ENCODE measurements around the gene MAPK8IP3.

Gene MAPK8IP3

DNA sequence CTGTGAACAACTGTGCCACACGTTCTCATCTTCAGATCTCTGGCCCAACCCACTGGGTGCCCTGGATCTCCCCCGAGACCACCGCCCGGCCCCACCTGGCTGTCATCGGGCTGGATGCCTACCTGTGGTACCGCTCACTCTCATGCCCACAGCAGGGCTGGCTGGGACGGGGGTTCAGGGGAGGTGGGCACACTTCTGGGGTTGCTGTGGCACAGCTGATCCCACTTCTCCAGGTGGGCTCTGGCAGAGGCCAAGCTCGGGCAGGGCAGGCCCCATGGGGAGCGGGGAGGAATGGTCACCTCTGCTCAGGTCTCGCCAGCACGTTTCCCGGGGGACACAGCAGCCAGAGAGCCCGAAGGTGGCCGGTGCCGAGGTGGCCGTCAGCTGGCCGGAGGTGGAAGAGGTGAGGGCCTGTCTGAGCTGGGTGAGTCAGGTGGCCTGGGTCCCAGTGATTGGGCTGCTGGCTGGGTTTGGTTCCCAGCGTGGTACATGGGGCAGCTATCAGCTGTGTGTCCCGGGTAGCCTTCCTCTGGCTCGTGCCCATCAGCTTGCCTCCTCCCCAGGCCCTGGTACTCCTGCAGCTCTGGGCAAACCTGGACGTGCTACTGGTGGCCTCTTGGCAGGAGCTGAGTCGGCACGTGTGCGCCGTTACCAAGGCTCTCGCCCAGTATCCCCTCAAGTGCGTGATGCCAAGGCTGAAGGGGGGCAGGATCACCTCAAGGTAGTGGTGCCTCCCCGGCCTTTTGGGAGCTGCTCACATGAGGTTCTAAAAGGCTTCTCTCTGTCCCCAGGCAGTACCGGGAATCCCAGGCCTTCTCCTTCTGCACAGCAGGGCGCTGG, 69.2 kb downstream of the MAPK8IP3 start:
- no peak for DNase-seq (ENCODE audit: low read depth)

DNA sequence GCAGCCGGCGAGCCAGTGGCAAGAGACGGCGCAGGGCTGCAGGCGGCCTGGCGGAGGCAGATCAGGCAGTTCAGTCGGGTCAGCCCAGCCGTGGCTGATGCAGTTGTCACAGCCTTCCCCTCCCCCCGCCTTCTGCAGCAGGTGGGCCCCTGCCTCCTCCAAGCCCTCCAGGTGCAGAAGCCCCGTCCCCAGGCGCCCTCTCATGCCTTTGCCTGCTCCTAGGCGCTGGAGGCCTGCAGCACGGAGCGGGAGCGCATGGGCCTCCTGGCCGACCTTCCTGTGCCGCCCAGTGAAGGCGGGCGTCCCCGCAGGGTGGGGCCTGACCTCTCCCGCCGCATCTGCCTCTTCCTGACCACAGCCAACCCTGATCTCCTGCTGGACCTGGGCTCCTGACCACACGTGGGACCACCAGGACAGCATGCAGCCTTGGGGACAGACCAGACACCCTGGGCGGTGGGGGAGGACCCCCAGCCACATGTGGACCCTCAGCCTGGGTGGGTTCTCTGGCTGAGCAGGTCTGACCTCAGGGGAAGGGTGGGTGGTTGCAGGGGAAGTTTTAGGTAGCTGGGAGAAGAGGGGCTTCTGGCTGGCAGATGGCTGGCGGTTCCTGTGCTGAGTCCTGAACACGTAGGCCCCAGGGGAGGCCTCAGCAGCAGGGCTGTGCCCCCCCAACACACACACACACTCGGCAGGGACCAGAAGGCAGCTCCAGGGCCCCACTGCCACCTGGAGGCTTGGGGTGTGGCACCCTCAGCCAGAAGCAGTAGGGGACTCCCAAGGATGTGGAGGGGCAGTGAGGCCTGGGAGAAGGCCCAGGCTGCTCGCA, 70.1 kb downstream of the MAPK8IP3 start:
- DNase-seq (ENCODE audit: low read depth), result no peak

DNA sequence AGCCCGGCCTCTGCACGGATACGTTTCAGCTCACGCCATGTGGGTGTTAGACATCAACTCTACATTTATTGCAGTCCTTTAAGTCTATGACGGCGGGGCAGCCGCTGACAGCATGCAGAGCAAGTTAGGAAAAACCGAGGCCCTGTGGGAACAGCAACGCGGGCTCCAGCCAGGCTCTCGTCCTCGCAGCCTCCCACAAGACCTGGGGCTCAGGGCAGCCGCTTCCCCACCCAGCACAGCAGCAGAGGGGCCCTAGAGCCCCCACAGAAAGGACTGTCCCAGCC, 70.6 kb downstream of the MAPK8IP3 start:
- DNase-seq (ENCODE audit: low read depth), result no peak

DNA sequence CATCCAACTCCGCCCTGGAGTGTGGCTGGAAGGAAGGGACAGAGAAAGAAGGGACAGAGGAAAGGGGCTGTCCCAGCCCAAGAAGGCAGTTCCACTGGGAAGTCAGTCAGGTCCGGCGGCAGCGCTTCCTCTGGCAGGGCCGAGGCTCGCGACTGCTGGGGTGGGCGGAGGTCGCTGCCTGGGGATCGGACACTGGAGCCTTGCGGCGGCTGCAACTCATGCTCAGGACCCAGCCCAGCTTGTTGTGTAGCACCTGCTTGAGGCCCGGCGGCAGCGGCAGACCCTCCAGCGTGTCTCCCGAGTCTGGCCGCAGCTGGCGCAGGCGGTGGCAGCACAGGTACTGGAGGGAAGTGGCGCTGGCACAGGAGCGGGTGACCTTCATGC, 71.0 kb downstream of the MAPK8IP3 start:
- no peak for DNase-seq (ENCODE audit: low read depth)

DNA sequence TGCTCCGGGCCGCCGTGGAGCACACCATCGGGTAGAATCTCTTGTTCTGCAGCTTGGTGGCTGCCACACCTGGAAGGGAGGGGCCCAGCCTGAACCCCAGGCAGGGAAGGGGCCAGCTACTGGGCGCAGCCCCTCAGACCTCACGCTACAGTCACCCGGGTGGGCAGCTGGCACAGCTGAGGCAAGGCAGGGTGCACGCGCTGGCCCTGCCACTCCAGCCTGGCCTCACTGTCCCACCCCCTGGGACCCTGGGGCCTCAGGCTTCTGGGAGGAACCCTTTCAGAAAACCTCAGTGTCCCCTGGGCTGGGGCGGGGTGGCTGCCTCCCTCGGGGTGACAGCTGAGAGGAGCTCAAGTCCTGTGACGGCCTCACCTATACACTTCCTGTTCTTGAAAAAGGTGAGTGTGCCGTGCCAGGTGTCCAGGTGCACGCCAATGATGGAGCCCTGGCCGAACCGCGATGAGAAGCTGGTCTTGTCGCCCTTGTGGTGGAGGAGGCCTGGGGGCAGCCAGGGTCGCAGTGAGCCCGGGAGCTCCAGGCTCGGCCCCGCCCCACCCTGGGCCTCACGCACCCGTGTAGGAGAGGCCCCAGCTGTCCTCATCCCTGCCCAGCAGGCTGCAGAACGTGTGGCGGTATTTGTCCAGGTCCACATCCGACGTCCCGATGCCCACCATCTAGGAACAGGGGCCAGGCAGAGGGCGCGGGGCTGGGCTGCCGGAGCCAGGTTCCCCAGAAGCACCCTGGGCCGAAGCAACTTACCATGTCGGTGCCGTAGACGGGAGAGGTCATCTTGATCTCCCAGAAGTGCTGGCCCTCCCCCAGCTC, 71.6 kb downstream of the MAPK8IP3 start:
- no peak for DNase-seq (ENCODE audit: low read depth)

DNA sequence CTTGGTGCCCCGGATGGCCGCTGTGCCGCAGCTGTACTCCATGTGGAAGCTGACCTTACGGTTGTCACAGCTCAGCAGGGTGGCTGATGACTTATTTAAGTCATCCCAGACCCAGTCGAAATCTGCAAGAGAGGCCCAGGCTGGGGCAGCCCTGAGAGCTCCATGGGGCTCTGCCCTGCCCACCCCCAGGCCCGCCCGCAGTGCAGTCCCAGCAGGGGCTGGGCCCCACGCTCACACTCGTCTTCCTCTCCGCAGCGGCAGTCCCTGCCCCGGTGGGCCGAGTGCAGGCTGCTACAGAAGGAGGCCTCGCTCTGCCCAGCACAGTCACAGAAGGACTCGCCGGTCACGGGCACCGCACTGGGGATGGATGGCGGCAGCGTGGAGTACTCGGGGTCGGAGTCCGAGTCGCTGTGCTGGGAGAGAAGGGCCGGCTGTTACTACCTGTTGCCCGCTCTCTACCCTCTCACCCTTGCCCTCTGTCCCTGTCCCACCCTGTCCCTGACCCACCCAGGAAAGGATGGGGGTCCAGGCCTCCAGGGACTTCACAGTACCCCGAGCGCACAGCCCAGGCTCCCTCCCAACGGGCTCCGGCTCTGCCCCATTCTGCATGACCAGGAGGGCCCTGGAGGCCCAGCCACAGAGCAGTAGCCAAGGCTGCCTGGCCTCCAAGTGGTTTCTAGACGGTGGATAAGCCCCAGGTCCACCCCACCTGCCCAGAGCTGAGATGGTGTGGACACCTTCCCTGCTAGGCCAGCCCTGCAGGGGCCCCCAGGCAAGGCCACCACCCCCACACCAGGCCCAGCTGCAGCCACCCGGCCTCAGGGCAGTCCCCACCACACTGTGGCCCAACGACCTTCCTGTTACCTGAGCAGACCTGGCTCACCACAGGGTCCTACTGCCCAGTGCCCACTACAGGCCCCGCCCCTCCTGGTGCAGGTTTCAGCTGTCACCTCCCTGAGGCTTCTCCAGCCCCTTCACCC, 72.5 kb downstream of the MAPK8IP3 start:
- no peak for DNase-seq (ENCODE audit: low read depth)

DNA sequence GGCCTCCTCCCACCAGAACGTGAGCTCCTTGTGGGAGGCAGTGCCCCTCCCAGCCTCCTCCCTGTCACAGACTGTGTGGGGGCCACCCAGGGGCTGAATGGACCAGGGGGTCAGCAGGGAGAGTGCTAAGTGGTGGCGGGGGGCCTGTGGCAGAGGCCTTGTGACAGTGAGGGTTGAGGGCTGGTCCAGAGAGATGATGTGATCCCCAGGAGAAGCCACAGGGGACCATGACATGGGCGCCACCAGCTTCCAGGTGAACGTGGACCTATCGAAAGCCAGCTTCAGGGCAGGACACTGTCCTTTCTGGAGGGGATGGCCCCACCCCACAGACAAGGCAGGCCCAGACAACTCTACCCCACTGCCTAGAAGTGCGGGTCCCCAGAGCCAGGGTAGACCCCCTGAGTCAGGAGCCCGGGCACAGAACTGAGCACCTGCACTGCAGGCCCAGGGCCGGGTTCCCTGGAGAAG, 73.3 kb downstream of the MAPK8IP3 start:
- DNase-seq (ENCODE audit: low read depth), result no peak

DNA sequence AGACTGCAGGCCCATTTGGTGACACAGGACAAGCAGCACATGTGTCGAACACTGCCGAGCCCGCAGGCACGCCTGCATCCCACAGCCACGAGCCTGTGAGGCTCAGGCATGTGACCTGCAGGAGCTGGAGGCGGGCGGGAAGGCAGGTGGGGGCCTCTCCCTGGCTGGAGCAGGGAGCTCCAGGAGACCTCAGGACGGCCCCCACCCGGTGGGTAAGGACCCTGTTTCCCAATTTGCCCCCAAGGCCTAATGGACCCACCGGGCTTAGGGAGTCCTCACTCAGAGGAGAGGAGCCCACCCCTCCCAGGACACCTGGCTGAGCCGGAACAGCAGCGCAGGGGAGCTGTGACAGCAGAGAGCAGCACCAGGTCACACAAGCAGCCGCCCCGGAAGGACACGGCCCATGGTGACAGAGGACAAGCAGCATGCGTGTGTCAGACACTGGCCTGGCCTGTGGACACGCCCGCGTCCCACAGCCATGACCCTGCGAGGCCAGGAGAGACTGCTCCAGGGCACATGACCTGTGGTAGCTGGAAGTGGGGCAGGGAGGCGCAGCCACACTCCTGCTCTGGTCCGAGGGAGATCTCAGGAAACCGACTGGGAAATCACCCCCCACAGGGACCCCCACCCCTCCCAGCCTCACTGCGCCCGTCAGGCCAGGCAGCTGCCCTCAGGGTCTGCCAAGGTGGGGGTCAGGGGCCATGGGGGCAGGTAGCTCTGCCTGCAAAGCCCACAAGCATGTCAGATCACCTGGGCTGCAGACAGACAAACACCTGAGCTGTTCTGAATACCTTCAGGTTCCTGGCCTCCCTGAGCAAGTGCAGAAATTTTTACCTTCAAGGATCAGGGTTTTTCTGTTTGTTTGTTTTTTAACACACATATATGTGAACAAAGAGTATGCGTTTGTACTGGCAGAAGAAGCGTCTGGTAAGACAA, 74.0 kb downstream of the MAPK8IP3 start:
- DNase-seq (ENCODE audit: low read depth), result no peak

DNA sequence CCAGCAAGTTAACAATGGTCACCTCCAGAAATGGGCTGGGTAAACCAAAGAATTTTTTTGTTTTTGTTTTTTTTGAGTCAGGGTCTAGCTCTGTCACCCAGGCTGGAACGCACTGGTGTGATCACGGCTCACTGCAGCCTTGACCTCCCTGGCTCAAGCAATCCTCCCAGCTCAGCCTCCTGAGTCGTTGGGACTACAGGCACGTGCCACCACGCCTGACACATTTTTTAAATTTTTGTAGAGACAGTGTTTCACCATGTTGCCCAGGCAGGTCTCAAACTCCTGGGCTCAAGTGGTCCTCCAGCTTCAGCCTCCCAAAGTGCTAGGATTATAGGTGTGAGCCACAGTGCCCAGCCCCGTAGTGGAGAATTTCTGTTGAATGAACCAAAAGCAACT, 74.7 kb downstream of the MAPK8IP3 start:
- no peak for DNase-seq (ENCODE audit: low read depth)

DNA sequence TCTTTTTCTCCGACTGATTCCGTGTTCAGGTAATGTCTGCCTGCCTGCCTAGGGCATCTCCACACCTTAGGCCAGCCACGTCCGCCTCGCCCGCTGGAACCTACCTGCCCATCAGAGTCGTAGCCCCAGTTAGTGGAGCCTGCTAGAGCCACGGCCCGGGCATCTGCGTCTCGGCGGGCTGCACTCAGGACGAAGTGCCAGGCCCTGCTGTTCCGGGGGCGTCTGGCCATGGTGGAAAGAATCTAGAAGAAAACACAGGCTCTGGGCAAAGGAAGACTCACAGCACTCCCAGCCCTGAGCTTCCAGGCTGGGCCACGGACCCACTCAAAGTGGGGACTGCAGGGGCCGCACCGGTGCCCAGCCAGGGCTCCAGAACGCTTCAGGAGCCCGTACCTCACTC, 75.3 kb downstream of the MAPK8IP3 start:
- no peak for DNase-seq (ENCODE audit: low read depth)

DNA sequence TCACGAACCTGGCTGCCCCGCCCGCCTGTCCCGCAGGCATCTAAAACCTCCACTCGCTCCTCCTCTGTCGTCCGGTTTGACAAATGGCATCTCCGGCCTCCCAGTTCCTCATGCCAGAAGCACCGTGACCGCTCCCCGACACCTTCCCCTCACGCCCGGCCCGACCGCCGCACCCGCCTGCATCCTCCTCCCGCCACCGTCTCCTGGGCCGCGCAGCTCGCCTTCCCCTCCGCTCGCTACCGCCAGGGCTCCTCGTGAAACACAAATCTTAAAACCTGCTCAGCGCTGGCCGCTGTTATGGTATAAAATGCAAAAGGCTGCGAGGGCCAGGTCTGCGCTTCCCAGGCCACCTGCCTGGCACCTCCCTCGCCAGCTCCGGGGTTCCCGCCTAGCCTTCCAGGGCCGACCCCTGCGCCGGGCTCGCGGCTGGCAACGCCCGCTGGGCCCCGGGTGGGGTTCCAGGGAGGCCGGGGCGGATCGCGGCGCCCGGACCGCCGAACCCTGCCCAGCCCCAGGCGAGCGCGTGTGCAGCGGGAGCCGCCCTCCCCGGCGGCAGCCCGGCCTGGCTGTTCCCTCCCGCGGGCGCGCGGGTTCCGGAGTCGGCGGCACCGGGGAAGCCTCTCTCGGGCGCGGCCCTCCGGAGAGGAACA, 75.9 kb downstream of the MAPK8IP3 start:
- DNase-seq (ENCODE audit: low read depth), result no peak

DNA sequence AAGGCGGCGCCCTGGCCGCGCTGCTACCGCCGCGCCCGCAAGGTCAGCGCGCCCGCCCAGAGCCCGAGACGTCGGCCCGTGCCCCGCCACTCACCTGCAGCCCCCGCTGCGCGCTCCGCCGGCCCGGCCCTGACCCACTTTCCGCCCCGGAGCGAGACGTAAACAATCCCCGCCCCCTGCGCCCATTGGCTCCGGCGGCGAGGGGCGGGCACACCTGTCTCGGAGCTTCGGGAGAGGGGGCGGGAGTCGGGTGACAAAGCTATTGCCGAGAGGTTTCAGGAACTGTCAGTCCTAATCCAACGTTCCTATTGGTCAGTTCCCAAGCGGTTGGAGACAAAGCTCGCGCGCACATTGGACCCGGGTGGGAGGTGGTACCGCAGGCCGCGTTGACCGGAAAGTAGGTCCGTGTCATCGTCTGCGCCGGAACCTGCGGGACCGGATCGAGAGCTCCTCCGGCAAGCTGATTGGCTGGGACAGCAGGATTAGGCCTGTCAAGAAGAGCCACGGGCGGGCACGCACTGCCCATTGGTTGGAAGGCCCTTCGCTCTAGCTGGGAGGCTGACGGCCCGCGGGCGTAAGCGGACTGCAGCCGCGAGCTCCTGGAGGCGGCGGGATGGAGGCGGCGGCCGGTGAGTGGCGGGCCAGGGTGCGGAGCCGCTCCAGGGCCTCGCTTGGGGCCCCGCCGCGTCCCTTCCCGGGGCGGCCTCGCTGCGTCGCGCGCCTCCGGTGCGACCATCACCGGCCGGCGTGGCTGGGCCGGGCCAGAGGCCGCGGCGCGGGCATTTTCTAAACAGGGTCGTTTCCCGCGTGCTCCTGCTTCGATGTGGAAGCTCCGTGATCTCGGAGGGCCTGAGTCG, 76.6 kb downstream of the MAPK8IP3 start, which contains the start of the genes NUBP2 and SPSB3:
Gene NUBP2 (plus strand): TSS at position 553 of the 857 bp plus-strand sequence. CDS start 61 bp downstream, at position 614.
Gene SPSB3 (minus strand): TSS at position 164 of the 857 bp plus-strand sequence. CDS start 1,088 bp downstream, outside the sequence.
- peak; percentile 99 for DNase-seq (ENCODE audit: low read depth)

DNA sequence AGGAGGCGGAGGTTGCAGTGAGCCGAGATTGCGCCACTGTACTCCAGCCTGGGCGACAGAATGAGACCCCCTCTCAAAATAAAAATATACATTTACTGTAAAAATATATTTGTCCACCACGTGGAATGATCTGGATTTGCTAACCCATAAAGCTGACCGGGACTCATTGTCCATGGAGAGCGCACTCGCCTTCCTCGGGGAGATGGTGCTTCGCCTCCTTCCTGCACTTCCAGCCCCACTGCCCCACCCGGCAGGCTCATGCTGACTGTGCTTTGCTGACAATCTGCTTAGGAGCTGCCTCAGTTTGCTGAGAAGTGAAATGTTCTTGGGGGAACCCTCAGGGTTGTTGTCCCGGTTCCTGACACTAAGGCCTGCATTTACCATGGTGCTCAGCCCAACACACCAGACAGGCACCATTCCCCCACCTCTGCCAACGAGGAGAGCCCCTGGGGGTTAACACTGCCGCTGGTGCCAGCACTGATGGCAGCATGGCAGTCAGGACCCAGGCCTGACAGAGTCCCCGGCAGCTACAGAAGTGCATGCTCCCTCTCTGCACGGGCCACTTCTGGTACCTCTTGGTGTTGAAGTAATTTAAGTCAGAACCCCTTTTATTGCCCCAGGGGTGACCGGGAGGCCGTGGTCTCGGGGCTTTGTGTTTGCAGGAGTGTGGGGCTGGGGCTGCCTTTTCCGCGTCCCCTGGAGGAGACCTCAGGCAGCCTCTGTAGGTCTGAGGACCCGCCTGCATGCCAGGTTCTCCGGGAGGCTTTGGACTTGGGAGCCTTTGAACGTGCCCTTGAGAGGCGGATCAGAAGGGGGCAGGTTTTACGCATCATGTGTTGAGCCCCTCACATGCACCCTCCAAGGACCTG, 79.2 kb downstream of the MAPK8IP3 start:
- DNase-seq (ENCODE audit: low read depth), result no peak

DNA sequence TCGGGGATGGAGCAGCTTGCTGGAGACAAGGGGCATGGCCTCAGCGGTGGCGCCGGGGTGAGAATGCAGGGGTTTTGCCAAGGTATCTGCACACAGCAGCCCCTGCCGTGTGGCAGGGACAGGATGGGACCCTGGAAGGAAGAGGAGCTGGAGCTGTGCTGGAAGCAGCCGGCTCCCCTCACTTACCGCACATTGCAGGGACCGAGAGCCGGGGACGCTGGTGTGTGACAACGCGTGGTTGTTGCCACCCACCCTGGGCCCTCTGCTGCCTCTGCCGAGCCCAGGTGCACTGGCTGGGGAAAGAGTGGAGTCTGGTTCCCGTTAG, 79.8 kb downstream of the MAPK8IP3 start:
- no peak for DNase-seq (ENCODE audit: low read depth)

DNA sequence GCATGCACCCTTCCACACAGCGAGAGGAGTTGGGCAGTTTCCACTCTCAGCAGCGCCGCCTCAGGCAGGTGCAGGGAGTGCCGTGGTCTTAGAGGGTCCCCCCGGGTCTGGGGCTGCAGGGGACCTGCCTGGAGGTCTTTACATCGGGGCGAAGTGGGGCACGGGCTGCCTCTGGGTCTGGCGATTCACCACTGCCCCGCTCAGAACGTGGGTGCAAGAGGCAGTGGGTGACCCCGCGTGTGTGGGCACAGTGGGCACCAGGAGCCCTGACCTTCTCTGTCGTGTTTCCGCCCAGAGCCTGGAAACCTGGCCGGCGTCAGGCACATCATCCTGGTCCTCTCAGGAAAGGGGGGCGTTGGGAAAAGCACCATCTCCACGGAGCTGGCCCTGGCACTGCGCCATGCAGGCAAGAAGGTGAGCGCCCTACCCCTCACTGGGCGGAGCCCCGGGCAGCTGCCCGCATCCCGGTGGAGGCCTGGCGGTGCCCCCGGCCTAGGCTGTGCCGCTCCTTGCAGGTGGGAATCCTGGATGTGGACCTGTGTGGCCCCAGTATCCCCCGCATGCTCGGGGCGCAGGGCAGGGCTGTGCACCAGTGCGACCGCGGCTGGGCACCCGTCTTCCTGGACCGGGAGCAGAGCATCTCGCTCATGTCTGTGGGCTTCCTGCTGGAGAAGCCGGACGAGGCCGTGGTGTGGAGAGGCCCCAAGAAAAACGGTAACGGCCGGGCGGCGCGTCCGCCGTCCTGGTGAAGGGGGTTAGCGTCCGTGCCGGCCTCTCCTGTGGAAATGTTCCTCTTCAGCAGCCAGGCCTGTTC, 80.5 kb downstream of the MAPK8IP3 start:
- no peak for DNase-seq (ENCODE audit: low read depth)

DNA sequence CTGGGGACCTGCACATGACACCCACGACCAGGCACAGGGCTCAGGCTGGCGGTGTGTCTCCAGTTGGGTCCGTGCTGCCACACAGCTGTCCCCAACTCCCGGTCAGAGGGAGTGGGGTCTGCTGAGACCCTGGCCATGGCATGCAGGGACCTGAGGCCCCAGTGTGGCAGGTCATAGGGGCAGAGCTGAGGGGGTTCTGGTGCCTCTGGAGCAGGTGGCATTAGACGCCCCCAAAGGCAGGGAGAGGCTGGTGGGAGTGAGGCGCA, 81.0 kb downstream of the MAPK8IP3 start:
- no peak for DNase-seq (ENCODE audit: low read depth)
